ENCODE results near the gene ATG14.

The ATG14 gene

DNA sequence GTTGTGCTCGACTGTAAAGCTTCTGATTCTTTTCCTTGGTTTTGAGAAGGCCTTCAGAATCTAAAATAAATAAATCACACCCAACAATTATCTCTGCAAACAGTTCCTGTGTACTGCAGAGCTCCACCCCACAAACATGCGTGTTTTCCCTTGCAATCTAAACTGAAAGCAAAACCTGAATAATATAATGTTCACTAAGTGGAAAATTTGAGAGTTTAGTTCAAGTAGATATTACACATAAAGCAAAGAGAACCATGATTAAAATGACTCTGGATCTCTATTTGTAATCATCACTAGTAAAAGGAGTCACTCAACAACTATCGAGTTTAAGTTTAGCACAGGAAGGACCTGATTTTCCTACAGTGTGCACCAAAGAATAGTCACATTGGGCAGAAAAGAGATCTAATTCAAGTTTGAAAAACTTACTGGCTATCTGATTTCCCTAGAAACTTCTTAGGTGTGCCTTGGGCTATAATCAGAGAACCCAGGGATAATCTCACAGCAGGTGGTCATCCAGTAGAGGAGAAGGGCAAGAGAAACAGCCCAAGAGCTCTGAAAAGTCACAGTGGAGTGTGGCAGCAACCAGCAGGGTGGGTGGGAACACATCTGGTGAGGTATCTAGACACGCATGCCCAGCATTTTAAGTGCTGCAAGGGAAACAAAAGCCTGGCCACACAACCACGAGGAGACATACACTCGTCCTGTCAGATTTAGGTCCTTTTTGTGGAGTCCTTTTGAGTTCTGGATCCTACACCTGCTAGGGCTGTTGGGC is 25.4 kb downstream of the ATG14 start:
- DNase-seq (ENCODE audit: low spot score) = peak; percentile 85

DNA sequence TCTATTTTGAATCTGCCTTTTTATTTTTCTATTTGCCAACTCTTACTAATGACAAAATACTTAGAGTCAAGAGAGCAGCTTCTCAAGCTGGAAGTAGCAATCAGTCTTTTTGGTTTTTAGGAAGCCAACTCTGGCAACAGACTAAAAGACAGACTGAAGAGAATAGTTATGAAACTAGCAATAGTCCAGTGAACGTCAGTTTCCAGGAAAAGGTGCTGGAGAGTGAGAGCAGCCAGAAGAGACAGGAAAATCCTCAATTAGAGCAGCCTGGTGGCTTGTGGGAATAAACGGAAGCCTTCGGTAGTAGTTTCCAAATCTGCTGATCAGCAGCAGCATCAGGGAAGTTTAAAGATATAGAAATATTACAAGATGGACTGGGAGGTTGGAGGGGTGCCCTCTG is 27.1 kb downstream of the ATG14 start:
- DNase-seq (ENCODE audit: low spot score) = no peak

DNA sequence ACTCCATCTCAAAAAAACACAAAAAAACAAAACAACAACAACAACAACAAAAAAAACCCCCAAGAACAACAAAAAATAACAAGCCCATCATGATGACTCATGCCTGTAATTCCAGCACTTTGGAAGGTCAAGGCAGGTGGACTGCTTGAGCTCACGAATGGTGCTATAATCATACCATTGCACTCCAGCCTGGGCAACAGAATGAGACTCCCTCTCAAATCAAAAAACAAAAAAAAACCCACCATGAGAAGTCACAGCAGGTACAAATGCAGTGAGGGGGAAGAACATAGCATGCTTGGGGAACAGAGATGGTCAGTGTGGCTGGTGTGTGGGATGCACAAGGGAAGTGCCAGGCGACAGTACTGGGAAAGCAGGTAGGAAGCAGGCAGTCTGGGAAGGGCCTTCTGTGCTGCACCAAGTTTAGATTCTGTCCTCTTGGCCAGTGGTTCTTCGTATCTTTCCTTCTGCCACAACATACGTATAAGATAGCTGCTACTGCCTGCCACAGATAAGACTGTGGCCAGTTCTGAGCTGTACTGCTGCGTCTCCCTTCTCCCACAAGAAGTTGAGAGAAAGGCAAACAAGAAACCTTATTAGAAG is 28.0 kb downstream of the ATG14 start:
- DNase-seq (ENCODE audit: low spot score) = peak; percentile 90

DNA sequence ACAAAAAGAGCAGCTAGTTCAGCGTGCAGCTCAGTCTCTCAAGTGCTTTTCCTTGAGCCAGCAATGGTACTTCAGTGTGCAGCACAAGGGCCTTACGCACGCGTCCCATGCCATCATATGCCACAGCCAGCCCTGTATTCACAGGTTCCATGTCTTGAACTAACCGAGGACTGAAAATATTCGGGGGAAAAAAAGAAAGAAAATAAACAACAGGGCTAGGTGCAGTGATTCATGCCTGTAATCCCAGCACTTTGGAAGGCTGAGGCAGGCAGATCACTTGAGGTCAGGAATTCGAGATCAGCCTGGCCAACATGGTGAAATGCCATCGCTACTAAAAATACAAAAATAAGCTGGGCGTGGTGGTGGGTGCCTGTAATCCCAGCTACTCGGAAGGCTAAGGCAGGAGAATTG is 28.6 kb downstream of the ATG14 start:
- peak; percentile 63 for DNase-seq (ENCODE audit: low spot score)

DNA sequence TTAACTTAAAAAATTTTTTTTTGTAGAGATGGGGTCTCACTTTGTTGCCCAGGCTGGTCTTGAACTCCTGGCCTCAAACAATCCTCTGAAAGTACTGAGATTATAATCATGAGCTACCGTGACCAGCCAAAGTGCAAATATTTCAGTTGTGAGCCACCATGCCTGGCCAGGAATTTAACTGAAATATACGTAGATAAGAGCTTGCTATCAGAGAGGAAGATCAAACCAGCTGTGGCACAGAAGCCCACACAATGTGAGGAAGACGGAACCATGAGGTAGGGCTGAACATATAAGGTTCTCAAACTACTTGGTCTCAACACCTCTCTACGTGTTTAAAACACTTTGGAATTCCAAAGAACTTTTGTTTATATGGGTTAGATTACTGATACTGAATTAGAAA is 29.1 kb downstream of the ATG14 start:
- DNase-seq (ENCODE audit: low spot score) = no peak

DNA sequence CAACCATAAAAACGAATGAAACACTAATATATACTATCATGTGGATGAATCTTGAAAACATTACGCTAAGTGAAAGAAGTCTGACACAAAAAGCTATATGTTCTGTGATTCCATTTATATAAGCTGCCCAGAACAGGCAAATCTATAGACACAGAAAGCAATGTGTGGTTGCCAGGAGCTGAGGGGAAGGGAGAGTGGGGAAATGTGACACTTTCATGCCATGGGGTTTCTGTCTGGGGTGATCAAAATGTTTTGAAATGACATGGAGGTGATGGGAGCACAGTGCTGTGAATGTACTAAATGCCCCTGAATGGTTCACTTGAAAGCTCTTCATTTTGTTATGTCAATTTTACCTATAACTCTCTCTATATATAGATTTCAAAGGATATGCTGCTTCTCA is 30.1 kb downstream of the ATG14 start:
- DNase-seq (ENCODE audit: low spot score) = no peak

DNA sequence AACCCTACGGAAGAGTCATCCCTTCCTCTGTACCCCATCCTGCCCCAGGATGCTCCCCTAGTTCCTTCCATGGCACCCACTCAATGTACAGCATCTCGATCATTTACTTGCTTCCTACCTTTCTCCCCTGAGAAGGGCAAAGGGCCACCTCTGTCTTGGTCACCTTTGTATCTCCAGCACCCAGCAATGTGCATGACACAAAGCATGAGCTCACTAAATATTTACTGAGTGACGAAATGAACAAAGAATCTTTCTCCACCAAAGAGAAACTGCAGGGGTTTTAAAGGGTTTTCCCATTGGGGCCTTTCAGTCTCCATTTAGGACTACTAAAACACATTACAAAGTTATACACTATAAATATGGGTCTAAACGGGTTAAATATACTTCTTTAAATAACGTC is 30.6 kb downstream of the ATG14 start:
- DNase-seq (ENCODE audit: low spot score) = no peak

DNA sequence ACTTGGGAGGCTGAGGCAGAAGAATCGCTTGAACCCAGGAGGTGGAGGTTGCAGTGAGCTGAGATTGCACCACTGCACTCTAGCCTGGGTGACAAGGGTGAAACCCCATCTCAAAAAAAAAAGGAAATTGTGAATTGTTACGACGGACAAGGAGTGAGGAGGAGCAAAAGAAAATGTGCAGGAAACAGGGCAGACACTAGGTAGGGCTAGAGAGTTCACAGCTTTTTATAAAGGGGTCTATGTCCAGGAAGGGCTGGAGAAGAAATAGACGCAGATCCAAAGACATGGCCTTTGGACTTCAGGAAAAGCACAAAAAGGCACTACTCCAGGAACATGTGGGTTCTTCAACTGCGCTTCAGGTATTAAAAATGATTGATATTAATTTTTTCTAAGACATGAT is 34.4 kb downstream of the ATG14 start:
- DNase-seq (ENCODE audit: low spot score) = no peak

DNA sequence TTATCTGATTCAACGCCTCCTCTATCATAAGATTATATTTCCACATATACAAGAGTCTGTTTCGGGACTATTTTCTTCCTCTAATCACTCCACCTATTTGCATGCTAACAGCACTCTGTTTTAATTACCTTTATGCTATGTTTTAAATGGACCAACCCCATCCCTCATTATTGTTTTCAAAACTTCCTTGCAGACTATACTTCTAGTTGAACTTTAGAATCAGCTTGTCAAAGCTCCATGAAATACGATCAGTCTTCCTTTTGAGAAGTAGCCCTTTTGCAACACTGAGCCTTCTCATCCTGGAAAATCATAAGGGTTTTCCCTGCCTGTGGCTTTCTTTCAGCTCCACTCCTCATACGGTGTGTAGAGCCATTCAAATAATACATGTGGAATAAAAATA is 36.9 kb downstream of the ATG14 start:
- DNase-seq (ENCODE audit: low spot score) = no peak

DNA sequence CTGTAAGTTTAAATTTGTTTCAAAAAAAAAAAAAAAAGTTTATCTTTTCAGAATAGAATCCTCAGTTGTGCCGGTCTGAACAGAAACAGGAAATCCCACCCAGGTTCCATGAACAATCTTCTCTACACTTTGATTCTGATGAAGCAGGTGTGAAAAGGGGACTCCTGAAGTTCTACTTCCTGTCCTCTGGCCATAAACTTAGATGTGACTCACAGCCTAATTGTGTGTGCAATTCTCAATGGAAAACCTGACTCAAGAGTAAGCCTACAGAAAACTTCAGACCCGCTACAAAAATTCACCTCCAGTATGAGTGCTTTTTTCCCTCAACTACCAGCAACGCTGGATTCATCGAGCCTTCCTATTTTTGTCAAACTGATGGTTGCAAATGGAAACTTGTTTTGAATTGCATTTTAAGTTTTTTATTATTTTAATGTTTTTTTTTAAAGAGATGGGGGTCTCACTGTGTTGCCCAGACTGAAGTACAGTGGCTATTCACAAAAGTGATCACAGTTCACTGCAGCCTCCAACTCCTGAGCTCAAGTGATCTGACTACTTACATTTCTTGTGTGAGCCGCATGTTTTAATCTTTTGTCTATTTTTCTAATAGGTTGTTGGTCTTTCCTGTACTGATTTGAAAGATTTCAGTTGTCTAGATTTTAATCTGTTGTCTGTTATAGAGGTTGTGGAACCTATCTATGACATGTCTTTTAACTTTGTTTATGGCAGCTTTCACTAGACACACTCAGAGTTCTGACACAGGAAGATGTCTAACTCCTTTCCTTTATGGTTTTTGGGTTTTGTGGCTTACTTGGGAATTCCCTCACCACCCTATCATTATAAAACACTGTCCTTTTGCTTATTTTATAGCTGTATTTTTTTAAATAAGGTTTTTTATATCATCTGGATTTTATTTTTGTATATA is 37.6 kb downstream of the ATG14 start:
- peak; percentile 42 for DNase-seq (ENCODE audit: low spot score)

DNA sequence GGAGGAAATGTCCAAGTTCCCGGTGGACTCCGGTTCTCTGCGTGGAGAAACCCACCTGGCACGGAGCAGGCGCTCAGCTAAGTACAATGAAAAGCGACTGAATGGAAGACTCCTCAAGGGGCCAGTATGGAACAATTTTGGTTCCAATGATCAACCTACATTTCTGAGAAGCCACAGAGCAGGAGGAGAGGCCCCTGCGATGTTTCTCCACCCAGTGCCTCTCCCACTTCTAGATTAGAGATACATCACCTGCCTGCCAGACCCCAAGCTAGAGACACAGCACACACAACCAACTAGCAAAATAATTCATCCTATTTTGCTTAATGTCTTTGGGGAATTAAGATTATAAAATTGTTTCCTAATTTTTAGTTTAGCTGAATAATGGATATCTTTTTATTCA is 38.8 kb downstream of the ATG14 start:
- DNase-seq (ENCODE audit: low spot score) = peak; percentile 50

DNA sequence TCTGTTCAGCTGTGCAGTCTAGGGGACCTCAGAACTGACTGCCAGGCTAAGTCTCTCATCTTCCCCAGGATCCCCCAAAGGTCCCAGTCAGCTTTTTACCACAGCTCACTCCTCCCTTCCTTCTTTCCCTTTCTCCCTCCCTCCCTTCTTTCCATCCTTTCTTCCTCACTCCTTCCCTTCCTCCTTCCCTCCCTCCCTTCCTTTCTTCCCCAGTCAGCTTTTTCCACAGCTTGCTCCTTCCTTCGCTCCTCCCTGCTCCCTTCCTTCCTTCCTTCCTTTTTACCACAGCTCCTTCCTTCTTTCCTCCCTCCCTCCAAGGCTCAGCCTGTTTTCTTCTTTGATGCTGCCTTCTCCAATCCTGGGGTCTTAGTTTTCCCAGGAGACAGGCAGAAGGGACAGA is 39.2 kb downstream of the ATG14 start:
- no peak for DNase-seq (ENCODE audit: low spot score)

DNA sequence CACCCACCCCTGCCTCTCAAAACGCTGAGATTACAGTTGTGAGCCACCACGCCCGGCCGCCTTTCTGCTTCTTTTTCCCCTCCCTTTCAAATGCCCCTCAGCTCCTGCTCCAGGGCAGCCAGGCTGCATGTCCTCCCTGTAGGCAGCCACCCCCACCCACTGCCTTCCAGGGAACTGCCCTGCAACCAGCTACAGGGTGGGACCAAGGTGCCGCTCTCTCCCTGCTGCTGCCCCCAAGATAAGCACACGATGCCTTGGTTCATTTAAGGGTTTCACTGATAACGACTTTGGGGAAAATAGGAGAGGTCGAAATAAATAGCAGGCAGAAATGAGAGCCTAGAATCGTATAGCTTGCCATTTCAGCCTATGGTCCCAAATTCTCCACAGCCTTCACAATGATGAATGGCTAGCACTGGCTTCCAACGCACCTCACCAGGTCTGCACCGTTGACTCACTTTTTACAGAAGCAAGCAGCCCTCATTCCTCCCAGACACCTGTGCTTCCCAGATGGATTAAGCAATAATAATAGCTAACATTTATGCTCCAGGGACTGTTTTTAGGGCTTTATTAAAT is 40.7 kb downstream of the ATG14 start:
- DNase-seq (ENCODE audit: low spot score) = peak; percentile 86

DNA sequence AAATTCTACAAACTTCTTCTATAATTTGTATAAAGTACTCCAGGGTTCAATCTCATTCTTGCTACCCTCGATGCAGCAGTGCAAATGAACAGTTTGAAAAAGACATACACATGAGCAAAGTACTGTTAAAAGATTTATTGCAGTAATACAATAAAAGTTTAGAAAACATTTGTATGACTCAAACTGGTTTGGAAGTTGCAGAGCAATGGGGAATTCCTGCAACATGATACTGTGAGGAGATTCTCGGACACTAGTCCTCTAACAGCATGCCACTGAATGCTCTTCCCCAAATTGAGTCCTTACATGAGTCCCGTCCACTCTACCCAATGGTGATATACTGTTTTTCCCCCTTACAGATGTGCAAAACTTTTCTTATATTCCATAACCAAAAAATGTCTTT is 45.4 kb downstream of the ATG14 start:
- DNase-seq (ENCODE audit: low spot score) = no peak

DNA sequence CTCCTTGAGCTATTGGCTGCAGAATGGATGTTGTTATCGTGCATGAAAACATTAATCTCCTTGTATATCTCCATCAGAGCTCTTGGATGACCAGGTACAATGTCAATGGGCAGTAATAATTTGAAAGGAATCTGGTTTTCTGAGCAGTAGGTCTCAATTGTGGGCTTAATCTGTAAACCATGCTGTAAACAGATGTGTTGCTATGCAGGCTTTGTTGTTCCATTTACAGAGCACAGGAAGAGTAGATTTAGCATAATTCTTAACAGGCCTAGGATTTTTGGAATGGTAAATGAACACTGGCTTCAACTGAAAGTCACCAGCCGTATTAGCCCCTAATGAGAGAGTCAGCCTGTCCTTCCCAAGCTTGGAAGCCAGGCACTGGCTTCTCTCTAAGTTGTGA is 50.4 kb downstream of the ATG14 start:
- DNase-seq (ENCODE audit: low spot score) = no peak

DNA sequence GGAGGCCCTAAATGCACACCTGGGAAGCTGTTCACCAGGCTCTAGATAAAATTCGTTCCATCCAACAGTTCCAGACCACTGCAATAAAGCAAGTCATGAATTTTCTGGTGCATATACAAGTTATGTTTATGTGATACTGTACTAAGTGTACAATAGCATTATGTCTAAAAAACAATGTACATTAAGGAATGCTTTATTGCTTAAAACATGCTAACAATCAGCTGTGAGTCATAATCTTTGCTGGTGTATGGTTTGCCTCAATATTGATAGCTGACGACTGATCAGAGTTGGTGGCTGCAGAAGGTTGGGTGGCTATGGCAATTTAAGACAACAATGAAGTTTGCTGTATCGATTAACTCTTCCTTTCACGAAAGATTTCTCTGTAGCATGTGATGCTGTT is 52.3 kb downstream of the ATG14 start:
- no peak for DNase-seq (ENCODE audit: low spot score)

DNA sequence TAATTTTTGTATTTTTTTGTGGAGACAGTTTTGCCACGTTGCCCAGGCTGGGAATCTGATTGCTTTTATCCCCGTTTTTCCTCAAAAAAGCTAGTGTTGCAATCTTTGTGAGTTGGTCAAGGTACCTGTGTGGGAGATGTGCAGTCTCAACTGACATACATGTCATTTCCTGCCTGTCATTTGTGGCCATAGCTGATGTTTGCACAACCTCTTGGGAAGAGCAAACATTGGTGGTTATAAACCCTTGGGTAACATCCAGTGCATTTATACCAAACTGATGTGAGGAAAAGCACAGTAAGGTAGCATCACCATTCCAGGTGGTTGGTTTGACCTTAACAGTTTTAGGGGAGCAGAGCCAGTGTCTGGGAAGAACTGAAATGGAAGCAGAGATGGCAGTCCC is 54.7 kb downstream of the ATG14 start:
- DNase-seq (ENCODE audit: low spot score) = no peak

DNA sequence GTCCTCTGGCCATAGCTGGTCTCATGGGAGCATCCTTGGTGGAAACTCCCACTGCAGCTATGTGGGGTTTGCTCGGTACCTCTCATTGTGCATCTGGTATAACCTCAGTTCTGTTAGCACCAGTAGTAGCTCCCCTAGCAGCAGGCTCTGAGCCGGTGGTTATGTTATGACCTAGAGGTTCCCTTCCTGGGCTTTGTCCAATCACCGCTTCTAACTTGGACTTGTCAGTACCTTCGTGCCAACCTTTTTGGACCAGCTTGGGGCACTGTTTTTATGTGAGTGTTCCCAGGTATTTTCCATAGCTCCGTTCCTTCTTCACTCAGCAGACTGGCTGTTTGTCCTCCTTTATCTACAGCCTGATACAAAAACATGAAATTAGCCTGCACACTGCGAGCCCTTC is 55.7 kb downstream of the ATG14 start:
- DNase-seq (ENCODE audit: low spot score) = no peak

DNA sequence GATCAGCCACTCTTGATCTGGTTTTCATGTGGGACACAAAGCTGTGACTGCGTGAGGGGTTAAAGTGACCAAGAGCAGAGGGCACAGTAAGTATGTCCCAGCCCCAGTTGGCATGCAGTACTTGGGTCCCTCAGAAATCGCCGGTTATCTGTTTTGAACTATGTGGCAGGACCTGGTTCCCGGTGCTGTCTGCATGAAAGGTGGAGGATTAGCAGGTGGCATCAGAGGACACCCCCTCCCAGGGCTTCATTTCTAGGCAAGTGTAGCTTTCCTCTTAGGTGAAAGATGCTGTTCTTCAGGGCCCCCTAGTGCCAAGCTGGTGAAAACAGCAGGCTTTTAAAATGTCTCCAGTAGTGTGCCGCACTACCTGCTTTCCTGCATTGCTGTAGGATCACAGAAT is 57.1 kb downstream of the ATG14 start:
- DNase-seq (ENCODE audit: low spot score) = peak; percentile 83

DNA sequence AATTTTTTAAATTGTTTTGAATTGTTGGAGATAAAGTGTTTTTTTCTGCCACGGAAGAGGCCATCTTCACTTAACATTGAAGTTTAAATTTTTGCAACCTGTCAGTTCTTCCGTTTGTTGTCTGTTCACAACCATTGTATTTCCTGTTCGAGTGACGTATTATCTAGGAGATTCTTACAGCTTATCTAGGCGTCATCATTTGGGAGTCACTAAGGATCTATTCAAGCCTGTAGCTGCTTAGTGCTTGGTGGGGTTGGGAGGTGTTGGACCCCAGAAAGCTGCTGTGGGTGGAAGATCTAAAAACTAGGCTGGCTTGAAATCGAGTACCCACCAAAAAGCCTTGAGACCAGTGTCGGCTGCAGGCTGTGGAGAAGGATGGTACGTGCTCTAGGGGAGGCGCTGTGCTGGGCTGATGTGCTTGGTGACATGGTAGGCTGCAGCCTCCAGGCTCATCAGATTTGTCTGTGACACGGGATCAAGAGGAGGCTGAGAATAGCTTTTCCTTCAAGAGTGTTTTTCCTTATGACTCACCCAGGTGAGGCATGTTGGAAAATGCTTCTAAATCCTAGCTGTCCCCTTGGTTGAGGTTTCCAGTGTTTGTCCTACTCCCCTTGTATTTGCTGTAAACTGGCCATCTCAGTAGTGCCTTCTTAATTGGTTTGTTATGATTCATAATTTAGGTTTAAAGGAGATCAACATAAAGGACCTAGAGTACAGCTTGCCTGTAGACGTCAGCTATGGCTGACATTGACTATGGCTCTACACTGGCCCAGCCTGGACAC is 57.8 kb downstream of the ATG14 start:
- DNase-seq (ENCODE audit: low spot score) = no peak

DNA sequence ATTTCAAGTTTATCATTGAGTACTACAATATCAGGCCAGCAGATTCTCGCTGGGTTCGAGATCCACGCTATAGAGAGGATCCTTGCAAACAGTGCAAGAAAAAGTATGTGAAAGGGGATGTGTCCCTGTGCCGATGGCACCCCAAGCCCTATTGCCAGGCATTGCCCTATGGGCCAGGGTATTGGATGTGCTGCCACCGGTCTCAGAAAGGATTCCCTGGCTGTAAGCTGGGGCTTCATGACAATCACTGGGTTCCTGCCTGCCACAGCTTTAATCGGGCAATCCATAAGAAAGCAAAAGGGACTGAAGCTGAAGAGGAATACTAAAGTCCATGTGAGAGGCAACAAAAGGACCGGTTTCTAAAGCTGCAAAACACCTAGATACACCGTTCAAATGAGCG is 59.4 kb downstream of the ATG14 start:
- no peak for DNase-seq (ENCODE audit: low spot score)

DNA sequence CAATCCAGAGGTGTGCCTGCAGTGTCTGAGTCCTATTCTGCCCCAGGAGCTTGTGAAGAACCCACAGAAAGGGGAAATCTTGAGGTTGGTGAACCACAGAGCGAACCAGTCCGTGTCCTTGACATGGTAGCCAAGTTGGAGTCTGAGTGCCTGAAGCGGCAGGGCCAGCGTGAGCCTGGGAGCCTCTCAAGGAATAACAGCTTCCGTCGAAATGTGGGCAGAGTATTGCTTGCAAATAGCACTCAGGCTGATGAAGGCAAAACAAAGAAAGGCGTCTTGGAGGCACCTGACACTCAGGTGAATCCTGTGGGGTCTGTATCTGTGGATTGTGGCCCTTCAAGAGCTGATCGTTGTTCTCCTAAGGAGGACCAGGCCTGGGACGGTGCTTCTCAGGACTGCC is 60.5 kb downstream of the ATG14 start:
- no peak for DNase-seq (ENCODE audit: low spot score)
